HG03025 (cell line): ENCODE results near the gene ESYT3.
"Not testable (repeated sequence)": the region's sequence is repeated elsewhere in the genome, so short reads cannot be mapped to it uniquely, and the experiment has no call there.

ENCODE experiments used
- ATAC-seq: cut with Tn5 transposase; IDR thresholded peaks from one replicate; pipeline ENCODE4 v1.9.1; 2021; ENCODE audit warnings: mild to moderate bottlenecking, moderate library complexity; ENCODE audit not compliant: unreplicated experiment, low FRiP score

The ESYT3 gene

GRCh38 chr3:138484672-138485071 is 50.3 kb downstream of the ESYT3 start:
- not testable (repeated sequence) for ATAC-seq

DNA sequence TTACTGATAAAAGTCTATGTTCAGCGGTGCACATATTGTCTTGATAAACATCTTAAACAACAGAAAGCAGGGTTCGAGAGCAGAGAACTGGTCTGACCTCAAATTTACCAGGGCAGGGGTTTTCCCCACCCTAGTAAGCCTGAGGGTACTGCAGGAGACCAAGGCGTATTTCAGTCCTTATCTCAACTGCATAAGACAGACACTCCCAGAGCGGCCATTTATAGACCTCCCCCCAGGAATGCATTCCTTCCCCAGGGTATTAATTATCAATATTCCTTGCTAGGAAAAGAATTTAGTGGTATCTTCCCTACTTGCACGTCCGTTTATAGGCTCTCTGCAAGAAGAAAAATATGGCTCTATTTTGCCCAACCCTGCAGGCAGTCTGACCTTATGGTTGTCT is 52.2 kb downstream of the ESYT3 start:
- ATAC-seq = not testable (repeated sequence)

DNA sequence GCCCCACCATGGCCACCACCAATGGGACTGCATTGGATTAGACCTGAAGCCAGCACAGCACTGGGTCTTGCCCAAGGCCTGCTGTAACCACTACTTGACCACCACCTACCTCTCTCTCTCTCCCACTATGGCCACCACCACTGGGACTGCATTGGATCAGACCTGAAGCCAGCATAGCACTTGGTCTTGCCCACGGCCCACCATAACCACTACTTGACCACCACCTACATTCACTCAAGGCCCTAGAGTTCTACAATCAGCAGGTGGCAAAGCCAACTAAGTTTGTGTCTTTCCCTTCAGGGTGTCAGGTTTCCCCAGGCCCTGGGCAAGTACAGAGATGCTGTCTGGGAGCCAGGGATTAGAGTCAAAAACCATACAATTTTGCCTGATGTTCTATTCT is 57.6 kb downstream of the ESYT3 start:
- no peak for ATAC-seq

DNA sequence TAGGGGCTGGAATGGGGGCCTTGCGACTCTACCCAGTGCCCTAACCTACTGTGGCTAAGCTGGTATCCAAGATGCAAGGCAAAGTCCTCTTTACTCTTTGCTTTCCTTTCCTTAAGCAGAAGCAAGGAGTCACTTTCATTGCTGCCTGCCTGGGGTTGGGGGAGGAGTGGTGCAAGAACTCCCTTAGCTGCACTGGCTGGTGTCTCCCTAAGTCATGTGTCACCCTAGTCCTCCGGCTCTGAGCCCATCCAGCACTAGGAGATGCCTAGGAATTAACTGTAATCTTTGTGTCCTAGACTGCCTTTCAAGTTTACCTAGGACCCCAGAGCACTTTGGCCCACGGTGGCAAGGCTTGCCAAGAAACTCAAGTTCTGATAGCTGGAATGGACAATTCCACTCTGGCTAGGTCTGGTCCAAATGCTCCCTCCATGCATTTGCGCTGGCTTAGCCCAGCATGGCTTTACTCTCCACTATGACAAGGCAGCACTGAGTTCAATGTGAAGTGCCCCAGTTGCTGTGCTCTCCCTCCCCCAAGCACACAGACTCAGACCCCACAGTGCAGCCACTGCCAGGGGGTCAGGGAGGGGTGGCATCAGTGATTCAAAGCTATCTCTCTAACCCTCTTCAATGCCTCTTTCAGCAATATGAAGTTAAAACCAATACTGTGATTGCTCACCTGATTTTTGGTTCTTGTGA is 58.7 kb downstream of the ESYT3 start:
- ATAC-seq = no peak

- ATAC-seq = no peak
These were observed 59.6 kb downstream of the ESYT3 start for GRCh38 chr3:138493804-138494606.

DNA sequence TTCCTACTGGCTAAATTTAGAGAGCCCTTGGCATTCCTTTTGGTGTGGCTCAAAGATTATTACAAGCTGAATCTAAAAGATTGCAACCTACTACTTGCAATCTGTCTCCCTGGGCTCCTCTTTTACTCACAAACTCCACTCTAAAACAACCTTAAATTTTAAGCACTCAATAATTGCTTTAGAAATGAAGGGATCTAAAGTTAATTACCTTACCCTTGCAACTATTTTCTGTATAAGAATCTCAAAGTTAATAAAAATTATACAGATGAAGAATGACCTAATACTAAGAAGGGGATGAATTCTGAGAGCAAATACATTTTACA is 60.2 kb downstream of the ESYT3 start:
- no peak for ATAC-seq

DNA sequence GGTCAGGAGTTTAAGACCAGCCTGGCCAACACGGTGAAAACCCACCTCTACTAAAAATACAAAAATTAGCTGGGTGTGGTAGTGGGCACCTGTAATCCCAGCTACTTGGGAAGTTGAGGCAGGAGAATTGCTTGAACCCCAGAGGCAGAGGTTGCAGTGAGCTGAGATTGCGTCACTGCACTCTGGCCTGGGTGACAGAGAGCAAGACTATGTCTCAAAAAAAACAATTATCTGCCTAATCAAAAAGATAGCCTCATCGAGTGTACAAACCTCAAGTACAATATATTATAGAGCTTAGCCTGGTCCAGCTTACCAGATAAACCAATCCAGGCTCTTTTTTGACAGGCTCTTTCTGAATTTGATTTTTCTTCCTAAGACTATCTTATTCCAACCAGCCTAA is 61.2 kb downstream of the ESYT3 start:
- not testable (repeated sequence) for ATAC-seq

DNA sequence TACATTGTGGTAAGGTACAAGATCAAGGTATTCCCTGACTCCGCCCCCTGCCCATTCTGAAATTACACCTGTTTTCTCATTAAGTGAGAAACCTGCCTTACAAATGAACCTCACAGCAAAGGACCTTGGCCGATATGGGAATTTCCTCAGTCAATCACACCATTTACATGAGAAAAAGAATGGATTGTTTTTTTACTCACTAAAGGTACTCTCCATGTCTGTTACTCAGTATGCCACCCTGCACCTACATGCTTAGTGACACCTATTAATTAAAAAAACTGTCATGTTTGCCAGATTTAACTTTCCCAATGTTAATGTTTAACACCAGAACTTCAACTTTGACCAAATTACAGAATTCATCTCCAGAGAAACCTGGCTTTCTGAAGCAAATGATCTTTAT is 62.0 kb downstream of the ESYT3 start:
- no peak for ATAC-seq

DNA sequence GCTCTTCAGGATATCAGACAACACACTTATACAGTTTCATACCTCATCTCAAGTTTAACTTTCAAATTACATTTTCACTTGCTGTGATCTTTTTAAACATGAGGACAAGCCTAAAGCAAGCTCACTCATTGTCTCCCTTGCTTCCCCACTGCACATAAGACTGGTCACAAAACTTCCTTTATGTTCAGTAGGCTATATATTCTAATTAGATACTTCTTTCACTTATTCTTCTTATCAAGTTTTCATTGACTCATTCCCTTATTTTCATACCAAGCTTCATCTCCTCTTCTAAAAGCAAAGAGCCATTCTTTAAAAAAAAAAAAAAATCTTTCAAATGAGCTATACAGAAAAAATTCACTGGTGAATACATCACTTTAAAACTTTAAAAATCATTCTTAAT is 62.6 kb downstream of the ESYT3 start:
- no peak for ATAC-seq

DNA sequence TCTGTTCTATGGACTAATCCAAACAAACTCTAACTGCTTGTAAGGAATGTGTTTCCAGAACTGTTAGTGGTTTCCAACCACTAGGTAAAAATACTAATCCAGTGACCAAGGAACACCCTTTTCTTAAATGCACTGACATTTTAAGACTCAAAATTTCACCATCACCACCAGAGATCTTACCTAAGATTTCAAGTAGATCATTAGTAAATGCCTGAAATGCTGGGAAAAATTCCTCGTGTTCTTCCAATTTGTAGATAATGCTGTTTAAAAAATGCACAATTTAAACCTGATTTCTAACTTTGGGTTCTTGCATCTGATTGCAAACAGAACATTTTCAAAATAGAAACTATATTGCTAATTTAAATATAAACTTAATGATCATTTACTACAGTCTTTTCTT is 63.4 kb downstream of the ESYT3 start:
- ATAC-seq = no peak

DNA sequence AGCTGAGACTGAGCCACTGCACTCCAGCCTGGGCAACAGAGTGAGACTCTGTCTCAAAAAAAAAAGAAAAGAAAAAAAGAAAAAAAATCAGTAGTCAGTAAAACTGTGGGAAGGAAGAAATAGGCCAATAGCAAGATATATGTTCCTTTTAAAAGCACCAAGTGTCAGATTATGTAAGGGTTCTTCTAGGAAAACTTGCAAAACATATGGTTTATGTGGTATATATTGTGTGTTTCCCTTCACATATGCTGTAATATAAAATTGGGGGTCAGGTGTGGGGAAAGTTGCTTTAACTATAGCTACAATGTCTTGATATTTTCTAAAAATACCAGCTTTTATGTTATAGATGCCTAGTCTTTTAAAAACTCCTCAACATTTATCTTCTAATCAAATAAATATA is 64.6 kb downstream of the ESYT3 start:
- no peak for ATAC-seq

DNA sequence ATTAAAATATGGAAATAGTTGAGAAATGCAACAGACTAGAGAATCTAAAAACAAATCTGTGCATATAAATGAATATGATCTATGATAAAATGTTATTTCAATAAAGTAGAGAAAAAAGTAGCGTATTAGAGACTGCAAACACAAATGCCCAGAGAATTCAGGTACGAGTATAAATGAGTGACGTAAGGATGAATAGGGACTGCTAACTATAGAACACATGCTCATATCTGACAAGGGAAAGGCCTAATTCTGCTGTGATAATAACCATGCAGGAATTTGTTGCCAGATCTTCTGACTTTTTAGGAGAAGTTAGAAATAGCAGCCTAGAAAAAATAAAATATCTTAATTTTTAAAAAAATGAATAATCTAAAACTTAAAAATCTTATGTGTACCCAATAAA is 73.1 kb downstream of the ESYT3 start:
- ATAC-seq = no peak

GRCh38 chr3:138509586-138509985 is 75.2 kb downstream of the ESYT3 start:
- no peak for ATAC-seq

- ATAC-seq = no peak
These were observed 77.5 kb downstream of the ESYT3 start for GRCh38 chr3:138511945-138512344.

DNA sequence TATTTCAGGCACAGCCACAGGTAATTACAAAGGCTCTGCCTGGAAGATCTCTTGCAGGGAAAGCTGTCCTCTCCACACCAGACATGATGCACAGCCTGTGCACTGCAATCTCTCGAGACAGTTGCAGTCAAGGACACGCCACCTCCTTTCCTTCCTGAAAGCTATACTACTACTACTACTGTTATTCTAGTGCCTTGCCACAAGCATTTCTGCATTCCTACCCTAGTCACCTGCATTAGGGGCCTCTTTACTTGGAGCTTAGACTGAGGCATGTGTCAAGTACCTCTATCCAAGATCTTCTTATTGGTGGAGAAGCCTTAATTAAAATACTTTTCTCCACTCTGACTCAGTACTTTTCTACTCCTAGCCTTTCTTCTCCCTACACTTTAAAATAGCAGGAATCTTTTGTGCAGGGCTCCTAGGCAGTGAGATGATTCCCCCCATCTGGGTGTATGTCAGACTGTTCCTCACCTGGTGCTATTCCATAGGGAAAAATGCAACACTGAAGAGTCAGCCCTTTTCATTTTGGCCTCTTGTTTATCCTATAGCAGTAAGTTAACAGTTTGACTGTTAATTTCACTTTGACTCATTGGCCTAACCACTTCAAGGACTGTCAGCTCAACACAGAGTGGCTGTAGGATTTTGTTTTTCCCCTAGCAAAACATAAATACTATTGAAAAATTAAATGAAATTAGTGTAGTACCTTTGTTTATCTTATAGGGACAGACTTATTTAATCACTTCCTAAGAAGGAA is 78.9 kb downstream of the ESYT3 start:
- ATAC-seq = no peak

GRCh38 chr3:138521445-138521844 is 87.0 kb downstream of the ESYT3 start:
- ATAC-seq = not testable (repeated sequence)
